Thoracic aorta (tissue), 2 donors: ENCODE results near the gene LMX1B. TPM values are rescaled to one million over a fixed set of nuclear protein-coding genes. Genes with fewer than 3 reads are reported as not detected.

Experiments
- ATAC-seq: fragments of 150-250 bp; one replicate; pipeline ENCODE4 v1.8.0; 2017; ENCODE audit warnings: low read depth; ENCODE audit not compliant: insufficient number of reproducible peaks, low FRiP score
- DNase-seq: peaks from one replicate; pipeline ENCODE4 v3.0.0-alpha.2; 2020; ENCODE audit warnings: low spot score
- H3K27ac ChIP-seq, 2 donors: fragments of 200-600 bp; sonication (generic); 1 replicate in 1 of 2; 2 replicates in 1 of 2; pipeline ENCODE4 v1.5.1; 2016; ENCODE audit warnings: mild to moderate bottlenecking in 2 of 2, moderate library complexity in 2 of 2
- H3K27me3 ChIP-seq: fragments of 200-600 bp; sonication (generic); replicated peaks from 2 replicates; pipeline ENCODE4 v1.6.0; 2016; ENCODE audit warnings: mild to moderate bottlenecking; ENCODE audit not compliant: insufficient read depth
- H3K36me3 ChIP-seq: fragments of 200-600 bp; sonication (generic); one replicate; pipeline ENCODE4 v1.5.1; 2016
- H3K4me1 ChIP-seq, 2 donors: fragments of 200-600 bp; sonication (generic); 1 replicate in 1 of 2; 2 replicates in 1 of 2; pipeline versions ENCODE4 v1.5.1 to v1.6.0; 2016; ENCODE audit warnings: low read depth in 2 of 2, mild to moderate bottlenecking in 1 of 2; ENCODE audit not compliant: control insufficient read depth in 1 of 2
- H3K4me3 ChIP-seq: fragments of 200-600 bp; sonication (generic); 2 replicates; pipeline ENCODE4 v1.5.1; 2016; ENCODE audit warnings: mild to moderate bottlenecking
- H3K9me3 ChIP-seq: fragments of 200-600 bp; sonication (generic); 2 replicates; pipeline ENCODE4 v1.5.1; 2016
- CTCF ChIP-seq: fragments of 200-600 bp; sonication (generic); IDR thresholded peaks from one replicate; pipeline ENCODE4 v1.5.1; 2019; ENCODE audit warnings: antibody characterized with exemption
- total RNA-seq, 2 donors: library from RNA; depleted of rRNA; stranded (reverse); fragments of >200 nt; gene quantifications; one replicate each; pipeline versions ENCODE4 v1.1.0 to v1.2.3, GENCODE V29; 2016

The LMX1B gene
- total RNA-seq, 2 donors from 2014 or later, result not detected

GRCh38 chr9:126615791-126616447 lies 2.2 kb downstream of the LMX1B start:
- no peaks in the 10 kb centered on the region for H3K9me3 ChIP-seq
- peaks cover 12% of the 10 kb centered on the region for H3K27me3 ChIP-seq
- no peaks in the 10 kb centered on the region for H3K36me3 ChIP-seq
- H3K27ac ChIP-seq, result no peak overlapping the region
- no peak overlapping the region for H3K4me3 ChIP-seq
- no peak for TF ChIP-seq CTCF
- DNase-seq (no peak), ATAC-seq (no peak)
- peaks cover 14 to 38% of the 10 kb centered on the region in 2 donors for H3K4me1 ChIP-seq

GRCh38 chr9:126616521-126616976 lies 2.8 kb downstream of the LMX1B start:
- no peak for DNase-seq
- peaks cover 14 to 31% of the 10 kb centered on the region in 2 donors for H3K4me1 ChIP-seq
- no peak overlapping the region for H3K27ac ChIP-seq
- no peaks in the 10 kb centered on the region for H3K9me3 ChIP-seq
- H3K4me3 ChIP-seq, result no peak overlapping the region
- H3K27me3 ChIP-seq, result peaks cover 12% of the 10 kb centered on the region
- no peak for TF ChIP-seq CTCF
- ATAC-seq, result no peak
- no peaks in the 10 kb centered on the region for H3K36me3 ChIP-seq

GRCh38 chr9:126617003-126617822 lies 3.5 kb downstream of the LMX1B start:
- Histone ChIP-seq H3K27ac (no peak overlapping the region), H3K9me3 (no peaks in the 10 kb centered on the region), H3K4me1 (peaks cover 9 to 25% of the 10 kb centered on the region in 2 donors), H3K36me3 (no peaks in the 10 kb centered on the region), H3K4me3 (no peak overlapping the region), H3K27me3 (peaks cover 12% of the 10 kb centered on the region)
- ATAC-seq, result no peak
- DNase-seq, result no peak
- TF ChIP-seq CTCF, result no peak

- Histone ChIP-seq H3K36me3 (no peaks in the 10 kb centered on the region), H3K4me1 (peaks cover 6 to 19% of the 10 kb centered on the region in 2 donors), H3K27ac (no peak overlapping the region), H3K27me3 (peaks cover 11% of the 10 kb centered on the region), H3K9me3 (no peaks in the 10 kb centered on the region), H3K4me3 (no peak overlapping the region)
- ATAC-seq, result no peak
- DNase-seq, result no peak
- TF ChIP-seq CTCF, result no peak
These were observed 4.1 kb downstream of the LMX1B start for GRCh38 chr9:126617823-126618165.

GRCh38 chr9:126618190-126618584 lies 4.5 kb downstream of the LMX1B start:
- H3K27ac ChIP-seq, result no peak overlapping the region
- H3K27me3 ChIP-seq, result peaks cover 7% of the 10 kb centered on the region
- H3K4me3 ChIP-seq, result no peak overlapping the region
- no peak for TF ChIP-seq CTCF
- peaks cover 3 to 15% of the 10 kb centered on the region in 2 donors for H3K4me1 ChIP-seq
- DNase-seq (no peak), ATAC-seq (no peak)
- no peaks in the 10 kb centered on the region for H3K9me3 ChIP-seq
- H3K36me3 ChIP-seq, result no peaks in the 10 kb centered on the region
